HEK293 (cell line): Measurements from ENCODE around the gene KIRREL3.

Experiments used
- HOXD13 ChIP-seq: sonication (generic); formaldehyde crosslinking; IDR thresholded peaks from 2 replicates; pipeline ENCODE4 v1.8.0; 2022; ENCODE audit warnings: missing genetic modification reagents, borderline replicate concordance
- MYNN ChIP-seq: fragments of 450-650 bp; formaldehyde crosslinking; IDR thresholded peaks from 2 replicates; pipeline ENCODE4 v1.5.1; 2016; ENCODE audit warnings: missing biosample characterization, missing genetic modification characterization, borderline replicate concordance
- PRDM1 ChIP-seq: fragments of 450-650 bp; formaldehyde crosslinking; IDR thresholded peaks from 2 replicates; pipeline ENCODE4; 2016; ENCODE audit warnings: missing biosample characterization, missing genetic modification characterization
- SETDB1 ChIP-seq: IDR thresholded peaks from one replicate; pipeline ENCODE4 v1.6.1; 2017; ENCODE audit warnings: mild to moderate bottlenecking, low read length, moderate library complexity, mixed read lengths; ENCODE audit not compliant: insufficient read length
- YY1 ChIP-seq: fragments of 450-650 bp; formaldehyde crosslinking; IDR thresholded peaks from 2 replicates; pipeline ENCODE4 v1.5.1; 2018; ENCODE audit warnings: missing biosample characterization, missing genetic modification characterization
- ZBTB17 ChIP-seq: fragments of 450-650 bp; formaldehyde crosslinking; IDR thresholded peaks from 2 replicates; pipeline ENCODE4 v1.5.1; 2016; ENCODE audit warnings: missing biosample characterization, missing genetic modification characterization
- ZNF132 ChIP-seq: fragments of 450-650 bp; formaldehyde crosslinking; IDR thresholded peaks from 2 replicates; pipeline ENCODE4 v1.5.1; 2017; ENCODE audit warnings: missing biosample characterization, missing genetic modification characterization, borderline replicate concordance
- ZNF174 ChIP-seq: fragments of 450-650 bp; formaldehyde crosslinking; IDR thresholded peaks from 2 replicates; pipeline ENCODE4 v1.5.0; 2017; ENCODE audit warnings: missing biosample characterization, mild to moderate bottlenecking, missing genetic modification characterization
- ZNF184 ChIP-seq: fragments of 450-650 bp; IDR thresholded peaks from 2 replicates; pipeline ENCODE4 v1.5.1; 2018; ENCODE audit warnings: missing biosample characterization, mild to moderate bottlenecking, missing genetic modification characterization
- ZNF311 ChIP-seq: fragments of 450-650 bp; formaldehyde crosslinking; IDR thresholded peaks from 2 replicates; pipeline ENCODE4 v1.5.1; 2017; ENCODE audit warnings: missing biosample characterization, missing genetic modification characterization, borderline replicate concordance
- ZNF341 ChIP-seq: fragments of 450-650 bp; formaldehyde crosslinking; IDR thresholded peaks from 2 replicates; pipeline ENCODE4; 2016; ENCODE audit warnings: low read depth, missing biosample characterization, missing genetic modification characterization
- ZNF510 ChIP-seq: fragments of 450-650 bp; formaldehyde crosslinking; IDR thresholded peaks from 2 replicates; pipeline ENCODE4 v1.5.1; 2018; ENCODE audit warnings: mild to moderate bottlenecking, missing genetic modification characterization, missing biosample characterization; ENCODE audit not compliant: insufficient replicate concordance
- ZNF548 ChIP-seq: fragments of 450-650 bp; formaldehyde crosslinking; IDR thresholded peaks from 2 replicates; pipeline ENCODE4 v1.5.1; 2016; ENCODE audit warnings: missing biosample characterization, missing genetic modification characterization
- ZNF610 ChIP-seq: fragments of 450-650 bp; formaldehyde crosslinking; IDR thresholded peaks from 2 replicates; pipeline ENCODE4 v1.5.1; 2016; ENCODE audit warnings: missing biosample characterization, missing genetic modification characterization, borderline replicate concordance
- ZNF626 ChIP-seq: fragments of 450-650 bp; sonication (Bioruptor Pico); formaldehyde crosslinking; IDR thresholded peaks from 2 replicates; pipeline ENCODE4 v1.5.1; 2018; ENCODE audit warnings: missing biosample characterization, missing genetic modification characterization, inconsistent platforms
- ZNF654 ChIP-seq: fragments of 450-650 bp; formaldehyde crosslinking; IDR thresholded peaks from 2 replicates; pipeline ENCODE4 v1.5.1; 2016; ENCODE audit warnings: low read depth, missing biosample characterization, missing genetic modification characterization
- ZNF792 ChIP-seq: fragments of 450-650 bp; formaldehyde crosslinking; IDR thresholded peaks from 2 replicates; pipeline ENCODE4 v1.5.1; 2016; ENCODE audit warnings: missing biosample characterization, missing genetic modification characterization
- ZNF830 ChIP-seq: fragments of 450-650 bp; IDR thresholded peaks from 2 replicates; pipeline ENCODE4 v1.5.0; 2018; ENCODE audit warnings: missing biosample characterization, missing genetic modification characterization, low read depth, mild to moderate bottlenecking, moderate library complexity
- ZSCAN16 ChIP-seq: fragments of 450-650 bp; formaldehyde crosslinking; IDR thresholded peaks from 2 replicates; pipeline ENCODE4 v1.5.1; 2016; ENCODE audit warnings: missing biosample characterization, missing genetic modification characterization
- TF ChIP-seq, protein P1 (sequence below): fragments of 450-650 bp; formaldehyde crosslinking; IDR thresholded peaks from 2 replicates; pipeline ENCODE4 v1.5.0; 2017; ENCODE audit warnings: missing biosample characterization, missing genetic modification characterization, borderline replicate concordance
- TF ChIP-seq, protein P2 (sequence below): fragments of 450-650 bp; formaldehyde crosslinking; IDR thresholded peaks from 2 replicates; pipeline ENCODE4 v1.5.1; 2016; ENCODE audit warnings: missing biosample characterization, missing genetic modification characterization
- TF ChIP-seq, protein P3 (sequence below): fragments of 450-650 bp; formaldehyde crosslinking; IDR thresholded peaks from 2 replicates; pipeline ENCODE4 v1.5.1; 2017; ENCODE audit warnings: missing biosample characterization, missing genetic modification characterization
- TF ChIP-seq, protein P4 (sequence below): fragments of 450-650 bp; formaldehyde crosslinking; IDR thresholded peaks from 2 replicates; pipeline ENCODE4 v1.5.1; 2016; ENCODE audit warnings: missing biosample characterization, missing genetic modification characterization
- TF ChIP-seq, protein P5 (sequence below): fragments of 450-650 bp; IDR thresholded peaks from 2 replicates; pipeline ENCODE4 v1.5.1; 2018; ENCODE audit warnings: missing biosample characterization, mild to moderate bottlenecking, missing genetic modification characterization
- TF ChIP-seq, protein P6 (sequence below): fragments of 450-650 bp; formaldehyde crosslinking; IDR thresholded peaks from 2 replicates; pipeline ENCODE4 v1.5.1; 2017; ENCODE audit warnings: missing biosample characterization, missing genetic modification characterization

KIRREL3 gene

DNA sequence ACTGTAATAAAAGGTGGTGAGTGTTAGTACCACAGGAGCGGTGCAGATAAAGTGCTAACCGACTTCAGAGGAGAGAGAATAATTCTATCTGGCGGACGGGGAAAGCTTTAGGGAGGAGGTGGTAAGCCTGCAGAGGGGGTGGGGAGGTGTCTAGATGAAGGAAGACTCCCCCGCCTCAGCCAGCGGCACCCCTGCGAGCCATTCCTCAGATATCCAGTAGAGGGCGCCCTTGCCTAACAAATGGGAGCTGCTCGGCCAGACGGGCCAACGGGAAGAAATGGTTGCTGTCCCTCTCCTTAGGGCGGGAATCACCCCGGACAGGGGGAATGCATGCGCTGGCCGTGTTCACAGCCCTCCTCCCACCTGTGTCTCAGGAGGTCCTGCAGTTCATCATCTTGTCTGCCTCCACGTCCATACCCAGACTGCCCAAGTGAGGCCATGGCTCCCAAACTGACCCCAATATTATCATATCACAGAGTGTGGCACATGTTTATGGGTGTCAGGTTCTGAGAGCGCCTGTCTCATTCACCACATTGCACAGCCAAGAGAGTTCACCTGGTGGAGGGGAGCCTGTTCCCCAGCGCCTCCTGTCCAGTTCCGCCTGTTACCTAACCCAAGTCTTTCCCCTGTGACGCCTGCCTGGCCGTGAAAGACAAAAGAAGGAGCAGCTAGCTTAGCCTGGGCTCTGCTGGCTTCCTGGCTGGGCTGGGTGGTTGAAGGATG is 559.6 kb downstream of the KIRREL3 start (continued):
- TF ChIP-seq ZNF341 (tag by site-specific recombination) (peak; percentile 77), PRDM1 (tag by site-specific recombination) (no peak), YY1 (tag by site-specific recombination) (no peak), ZNF610 (no peak), SETDB1 (no peak), ZNF548 (tag by site-specific recombination) (no peak), ZNF174 (tag by site-specific recombination) (no peak), ZNF792 (tag by site-specific recombination) (no peak), ZNF830 (tag by site-specific recombination) (no peak), HOXD13 (CRISPR knock-in tag) (no peak), ZNF510 (tag by site-specific recombination) (no peak), ZNF132 (no peak), ZNF184 (tag by site-specific recombination) (no peak), ZBTB17 (tag by site-specific recombination) (peak; percentile 54), MYNN (no peak), ZNF654 (tag by site-specific recombination) (peak; percentile 96), ZSCAN16 (tag by site-specific recombination) (no peak), ZNF311 (tag by site-specific recombination) (no peak), ZNF626 (tag by site-specific recombination) (no peak)
- TF ChIP-seq, protein P1, sequence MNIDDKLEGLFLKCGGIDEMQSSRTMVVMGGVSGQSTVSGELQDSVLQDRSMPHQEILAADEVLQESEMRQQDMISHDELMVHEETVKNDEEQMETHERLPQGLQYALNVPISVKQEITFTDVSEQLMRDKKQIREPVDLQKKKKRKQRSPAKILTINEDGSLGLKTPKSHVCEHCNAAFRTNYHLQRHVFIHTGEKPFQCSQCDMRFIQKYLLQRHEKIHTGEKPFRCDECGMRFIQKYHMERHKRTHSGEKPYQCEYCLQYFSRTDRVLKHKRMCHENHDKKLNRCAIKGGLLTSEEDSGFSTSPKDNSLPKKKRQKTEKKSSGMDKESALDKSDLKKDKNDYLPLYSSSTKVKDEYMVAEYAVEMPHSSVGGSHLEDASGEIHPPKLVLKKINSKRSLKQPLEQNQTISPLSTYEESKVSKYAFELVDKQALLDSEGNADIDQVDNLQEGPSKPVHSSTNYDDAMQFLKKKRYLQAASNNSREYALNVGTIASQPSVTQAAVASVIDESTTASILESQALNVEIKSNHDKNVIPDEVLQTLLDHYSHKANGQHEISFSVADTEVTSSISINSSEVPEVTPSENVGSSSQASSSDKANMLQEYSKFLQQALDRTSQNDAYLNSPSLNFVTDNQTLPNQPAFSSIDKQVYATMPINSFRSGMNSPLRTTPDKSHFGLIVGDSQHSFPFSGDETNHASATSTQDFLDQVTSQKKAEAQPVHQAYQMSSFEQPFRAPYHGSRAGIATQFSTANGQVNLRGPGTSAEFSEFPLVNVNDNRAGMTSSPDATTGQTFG (tag by site-specific recombination), result no peak
- TF ChIP-seq, protein P2, sequence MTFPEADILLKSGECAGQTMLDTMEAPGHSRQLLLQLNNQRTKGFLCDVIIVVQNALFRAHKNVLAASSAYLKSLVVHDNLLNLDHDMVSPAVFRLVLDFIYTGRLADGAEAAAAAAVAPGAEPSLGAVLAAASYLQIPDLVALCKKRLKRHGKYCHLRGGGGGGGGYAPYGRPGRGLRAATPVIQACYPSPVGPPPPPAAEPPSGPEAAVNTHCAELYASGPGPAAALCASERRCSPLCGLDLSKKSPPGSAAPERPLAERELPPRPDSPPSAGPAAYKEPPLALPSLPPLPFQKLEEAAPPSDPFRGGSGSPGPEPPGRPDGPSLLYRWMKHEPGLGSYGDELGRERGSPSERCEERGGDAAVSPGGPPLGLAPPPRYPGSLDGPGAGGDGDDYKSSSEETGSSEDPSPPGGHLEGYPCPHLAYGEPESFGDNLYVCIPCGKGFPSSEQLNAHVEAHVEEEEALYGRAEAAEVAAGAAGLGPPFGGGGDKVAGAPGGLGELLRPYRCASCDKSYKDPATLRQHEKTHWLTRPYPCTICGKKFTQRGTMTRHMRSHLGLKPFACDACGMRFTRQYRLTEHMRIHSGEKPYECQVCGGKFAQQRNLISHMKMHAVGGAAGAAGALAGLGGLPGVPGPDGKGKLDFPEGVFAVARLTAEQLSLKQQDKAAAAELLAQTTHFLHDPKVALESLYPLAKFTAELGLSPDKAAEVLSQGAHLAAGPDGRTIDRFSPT (tag by site-specific recombination), result no peak
- TF ChIP-seq, protein P3, sequence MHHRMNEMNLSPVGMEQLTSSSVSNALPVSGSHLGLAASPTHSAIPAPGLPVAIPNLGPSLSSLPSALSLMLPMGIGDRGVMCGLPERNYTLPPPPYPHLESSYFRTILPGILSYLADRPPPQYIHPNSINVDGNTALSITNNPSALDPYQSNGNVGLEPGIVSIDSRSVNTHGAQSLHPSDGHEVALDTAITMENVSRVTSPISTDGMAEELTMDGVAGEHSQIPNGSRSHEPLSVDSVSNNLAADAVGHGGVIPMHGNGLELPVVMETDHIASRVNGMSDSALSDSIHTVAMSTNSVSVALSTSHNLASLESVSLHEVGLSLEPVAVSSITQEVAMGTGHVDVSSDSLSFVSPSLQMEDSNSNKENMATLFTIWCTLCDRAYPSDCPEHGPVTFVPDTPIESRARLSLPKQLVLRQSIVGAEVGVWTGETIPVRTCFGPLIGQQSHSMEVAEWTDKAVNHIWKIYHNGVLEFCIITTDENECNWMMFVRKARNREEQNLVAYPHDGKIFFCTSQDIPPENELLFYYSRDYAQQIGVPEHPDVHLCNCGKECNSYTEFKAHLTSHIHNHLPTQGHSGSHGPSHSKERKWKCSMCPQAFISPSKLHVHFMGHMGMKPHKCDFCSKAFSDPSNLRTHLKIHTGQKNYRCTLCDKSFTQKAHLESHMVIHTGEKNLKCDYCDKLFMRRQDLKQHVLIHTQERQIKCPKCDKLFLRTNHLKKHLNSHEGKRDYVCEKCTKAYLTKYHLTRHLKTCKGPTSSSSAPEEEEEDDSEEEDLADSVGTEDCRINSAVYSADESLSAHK (tag by site-specific recombination), result no peak
- TF ChIP-seq, protein P4, sequence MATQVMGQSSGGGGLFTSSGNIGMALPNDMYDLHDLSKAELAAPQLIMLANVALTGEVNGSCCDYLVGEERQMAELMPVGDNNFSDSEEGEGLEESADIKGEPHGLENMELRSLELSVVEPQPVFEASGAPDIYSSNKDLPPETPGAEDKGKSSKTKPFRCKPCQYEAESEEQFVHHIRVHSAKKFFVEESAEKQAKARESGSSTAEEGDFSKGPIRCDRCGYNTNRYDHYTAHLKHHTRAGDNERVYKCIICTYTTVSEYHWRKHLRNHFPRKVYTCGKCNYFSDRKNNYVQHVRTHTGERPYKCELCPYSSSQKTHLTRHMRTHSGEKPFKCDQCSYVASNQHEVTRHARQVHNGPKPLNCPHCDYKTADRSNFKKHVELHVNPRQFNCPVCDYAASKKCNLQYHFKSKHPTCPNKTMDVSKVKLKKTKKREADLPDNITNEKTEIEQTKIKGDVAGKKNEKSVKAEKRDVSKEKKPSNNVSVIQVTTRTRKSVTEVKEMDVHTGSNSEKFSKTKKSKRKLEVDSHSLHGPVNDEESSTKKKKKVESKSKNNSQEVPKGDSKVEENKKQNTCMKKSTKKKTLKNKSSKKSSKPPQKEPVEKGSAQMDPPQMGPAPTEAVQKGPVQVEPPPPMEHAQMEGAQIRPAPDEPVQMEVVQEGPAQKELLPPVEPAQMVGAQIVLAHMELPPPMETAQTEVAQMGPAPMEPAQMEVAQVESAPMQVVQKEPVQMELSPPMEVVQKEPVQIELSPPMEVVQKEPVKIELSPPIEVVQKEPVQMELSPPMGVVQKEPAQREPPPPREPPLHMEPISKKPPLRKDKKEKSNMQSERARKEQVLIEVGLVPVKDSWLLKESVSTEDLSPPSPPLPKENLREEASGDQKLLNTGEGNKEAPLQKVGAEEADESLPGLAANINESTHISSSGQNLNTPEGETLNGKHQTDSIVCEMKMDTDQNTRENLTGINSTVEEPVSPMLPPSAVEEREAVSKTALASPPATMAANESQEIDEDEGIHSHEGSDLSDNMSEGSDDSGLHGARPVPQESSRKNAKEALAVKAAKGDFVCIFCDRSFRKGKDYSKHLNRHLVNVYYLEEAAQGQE (tag by site-specific recombination), result 0 out of 2 replicates have a peak, but pooled peaks have one; percentile 45
- TF ChIP-seq, protein P5, sequence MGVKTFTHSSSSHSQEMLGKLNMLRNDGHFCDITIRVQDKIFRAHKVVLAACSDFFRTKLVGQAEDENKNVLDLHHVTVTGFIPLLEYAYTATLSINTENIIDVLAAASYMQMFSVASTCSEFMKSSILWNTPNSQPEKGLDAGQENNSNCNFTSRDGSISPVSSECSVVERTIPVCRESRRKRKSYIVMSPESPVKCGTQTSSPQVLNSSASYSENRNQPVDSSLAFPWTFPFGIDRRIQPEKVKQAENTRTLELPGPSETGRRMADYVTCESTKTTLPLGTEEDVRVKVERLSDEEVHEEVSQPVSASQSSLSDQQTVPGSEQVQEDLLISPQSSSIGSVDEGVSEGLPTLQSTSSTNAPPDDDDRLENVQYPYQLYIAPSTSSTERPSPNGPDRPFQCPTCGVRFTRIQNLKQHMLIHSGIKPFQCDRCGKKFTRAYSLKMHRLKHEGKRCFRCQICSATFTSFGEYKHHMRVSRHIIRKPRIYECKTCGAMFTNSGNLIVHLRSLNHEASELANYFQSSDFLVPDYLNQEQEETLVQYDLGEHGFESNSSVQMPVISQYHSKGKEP (tag by site-specific recombination), result no peak
- TF ChIP-seq, protein P6, sequence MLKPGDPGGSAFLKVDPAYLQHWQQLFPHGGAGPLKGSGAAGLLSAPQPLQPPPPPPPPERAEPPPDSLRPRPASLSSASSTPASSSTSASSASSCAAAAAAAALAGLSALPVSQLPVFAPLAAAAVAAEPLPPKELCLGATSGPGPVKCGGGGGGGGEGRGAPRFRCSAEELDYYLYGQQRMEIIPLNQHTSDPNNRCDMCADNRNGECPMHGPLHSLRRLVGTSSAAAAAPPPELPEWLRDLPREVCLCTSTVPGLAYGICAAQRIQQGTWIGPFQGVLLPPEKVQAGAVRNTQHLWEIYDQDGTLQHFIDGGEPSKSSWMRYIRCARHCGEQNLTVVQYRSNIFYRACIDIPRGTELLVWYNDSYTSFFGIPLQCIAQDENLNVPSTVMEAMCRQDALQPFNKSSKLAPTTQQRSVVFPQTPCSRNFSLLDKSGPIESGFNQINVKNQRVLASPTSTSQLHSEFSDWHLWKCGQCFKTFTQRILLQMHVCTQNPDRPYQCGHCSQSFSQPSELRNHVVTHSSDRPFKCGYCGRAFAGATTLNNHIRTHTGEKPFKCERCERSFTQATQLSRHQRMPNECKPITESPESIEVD, result no peak
